ENCODE data around the gene HDGF. TPM values are rescaled to one million over a fixed set of nuclear protein-coding genes. Genes with fewer than 3 reads are reported as not detected.

Gene HDGF
- total and polyA plus RNA-seq, 2 donors (not counting 3 experiments of a cell fraction or from before 2014, with no cell fraction given): 95.1 to 298 TPM

- Histone ChIP-seq H3K27ac (ENCODE audit: insufficient read depth, low read depth, low read length) (no peak overlapping the region), H3K36me3 (ENCODE audit: control insufficient read depth in 2 of 2, extremely low read depth in 1 of 2, insufficient read depth in 2 of 2, low read length in 2 of 2) (no peaks in the 10 kb centered on the region), H4K20me1 (replicated peaks; ENCODE audit: control insufficient read depth, extremely low read depth, insufficient read depth, low read length) (no peaks in the 10 kb centered on the region), H3K4me2 (ENCODE audit: insufficient read depth, low read length) (no peak overlapping the region), H3K4me3 (replicated peaks in 1 of 3; ENCODE audit: insufficient read depth in 1 of 3, low read depth in 1 of 3, low read length in 3 of 3) (no peak overlapping the region), H3K9ac (replicated peaks; ENCODE audit: extremely low read depth, insufficient read depth, low read length) (no peak overlapping the region), H3K27me3 (ENCODE audit: control insufficient read depth in 2 of 2, insufficient read depth in 2 of 2, low read length in 2 of 2) (peaks cover 0 to 3% of the 10 kb centered on the region in 2 experiments), H3K9me3 (replicated peaks; ENCODE audit: control insufficient read depth, insufficient read depth, low read length) (no peaks in the 10 kb centered on the region), H3K79me2 (ENCODE audit: control insufficient read depth, insufficient read depth, low read length) (no peaks in the 10 kb centered on the region), H3K9me1 (replicated peaks; ENCODE audit: control insufficient read depth, extremely low read depth, insufficient read depth, low read length) (no peaks in the 10 kb centered on the region), H2AFZ (ENCODE audit: low read depth, low read length) (no peak overlapping the region), H3K4me1 (ENCODE audit: control insufficient read depth, extremely low read depth, insufficient read depth, low read length) (peaks cover 19% of the 10 kb centered on the region)
- TF ChIP-seq POLR2AphosphoS5 (IDR thresholded peaks at IDR 0.05; ENCODE audit: insufficient read depth, low read depth, low read length) (no peak), JUN (IDR thresholded peaks at IDR 0.05; ENCODE audit: borderline replicate concordance, insufficient read depth, insufficient read length, low read depth) (no peak), MAX (IDR thresholded peaks at IDR 0.05; ENCODE audit: insufficient read depth, insufficient read length) (no peak), POLR2A (IDR thresholded peaks at IDR 0.05; ENCODE audit: low read depth, low read length) (no peak), CTCF (IDR thresholded peaks at IDR 0.05; ENCODE audit: extremely low read depth in 1 of 2, insufficient read depth in 1 of 2, low read depth in 1 of 2, low read length in 2 of 2) (no peak), EZH2 (IDR thresholded peaks at IDR 0.05; ENCODE audit: borderline replicate concordance, low read depth, low read length, severe bottlenecking) (no peak), GATA2 (IDR thresholded peaks at IDR 0.05; ENCODE audit: insufficient read depth, insufficient read length, low read depth, low read length) (no peak), FOS (IDR thresholded peaks at IDR 0.05; ENCODE audit: borderline replicate concordance, insufficient read depth, low read length) (no peak), MYC (IDR thresholded peaks at IDR 0.05; ENCODE audit: low read depth, low read length) (no peak)
- ChIA-PET CTCF (interaction anchor here (1.1 to 15.5 kb wide), 3 partner anchors 18 to 31 kb away, joined by 3 to 453 read pairs (median 12); partner anchors contain the start of gene NES), POLR2A (no interaction called here)
- DNase-seq (ENCODE audit: low read depth, low spot score) (no peak), FAIRE-seq (no peak)
- dilution Hi-C loops (cut with MboI; ENCODE audit: extremely low pct_ligation_motif_present, low sequenced_read_pairs) (no loop called here), intact Hi-C loops (cut with micrococcal nuclease) (no loop called here)
- no TSS peak for BruUV-seq (replicated peaks)
These were observed 43.2 kb downstream of the HDGF start for GRCh38 chr1:156708218-156708661.

Measured in endothelial cell of umbilical vein (primary cell).